Neural crest cell (in vitro differentiated cells): ENCODE measurements around the gene PPCDC. TPM values are rescaled to one million over a fixed set of nuclear protein-coding genes. Genes with fewer than 3 reads are reported as not detected.

Experiments used
- DNase-seq: peaks from one replicate; pipeline ENCODE4 v3.0.0; 2021; ENCODE audit warnings: low read depth, mixed read lengths, low spot score
- H3K27ac Mint-ChIP-seq: one replicate; pipeline ENCODE4 v1.8.0; 2021; ENCODE audit warnings: mild to moderate bottlenecking, mixed read lengths; ENCODE audit not compliant: unreplicated experiment
- H3K27me3 Mint-ChIP-seq: 2 replicates; pipeline ENCODE4 v1.8.0; 2021; ENCODE audit warnings: low read depth, mild to moderate bottlenecking, mixed read lengths
- H3K36me3 Mint-ChIP-seq: 2 replicates; pipeline ENCODE4 v1.8.0; 2021; ENCODE audit warnings: low read depth, mild to moderate bottlenecking, mixed read lengths
- H3K4me1 Mint-ChIP-seq: 2 replicates; pipeline ENCODE4 v1.8.0; 2021; ENCODE audit warnings: mixed read lengths
- H3K4me3 Mint-ChIP-seq: one replicate; pipeline ENCODE4 v1.8.0; 2021; ENCODE audit warnings: mild to moderate bottlenecking, mixed read lengths
- H3K9me3 Mint-ChIP-seq: 2 replicates; pipeline ENCODE4 v1.8.0; 2021; ENCODE audit warnings: mixed read lengths
- CTCF ChIP-seq: fragments of 200-600 bp; sonication (generic); conservative IDR thresholded peaks from 2 replicates; pipeline ENCODE4 v1.5.0; 2021; ENCODE audit warnings: antibody characterized with exemption, mild to moderate bottlenecking
- total RNA-seq: library from RNA; stranded (reverse); gene quantifications from 2 replicates; pipeline ENCODE4 v1.2.1, GENCODE V29; 2021

The PPCDC gene
- total RNA-seq, 1 donor from 2014 or later, result 16.5 TPM

- H3K27ac Mint-ChIP-seq, result no peak overlapping the region
- peaks cover 69% of the 10 kb centered on the region for H3K27me3 Mint-ChIP-seq
- H3K36me3 Mint-ChIP-seq, result peaks cover 10% of the 10 kb centered on the region
- TF ChIP-seq CTCF, result no peak
- H3K4me1 Mint-ChIP-seq, result peaks cover 16% of the 10 kb centered on the region
- H3K9me3 Mint-ChIP-seq, result peaks cover 5% of the 10 kb centered on the region
- DNase-seq, result no peak
- H3K4me3 Mint-ChIP-seq, result peak overlapping the region; percentile 87
Measured at GRCh38 chr15:74994236-74994635, 29.2 kb upstream of the PPCDC start.

GRCh38 chr15:74994685-74995084 lies 28.7 kb upstream of the PPCDC start:
- Mint-ChIP-seq H3K4me1 (peaks cover 16% of the 10 kb centered on the region), H3K27me3 (peaks cover 65% of the 10 kb centered on the region), H3K9me3 (peaks cover 5% of the 10 kb centered on the region), H3K4me3 (peak overlapping the region; percentile 87), H3K36me3 (peaks cover 10% of the 10 kb centered on the region), H3K27ac (no peak overlapping the region)
- no peak for TF ChIP-seq CTCF
- no peak for DNase-seq

GRCh38 chr15:74995182-74995778 lies 28.1 kb upstream of the PPCDC start, which contains the start of gene SCAMP5:
TSS of gene SCAMP5 (plus strand) at chr15:74995563. CDS start at chr15:75011840, 16,277 bp downstream.
- no peak for TF ChIP-seq CTCF
- Mint-ChIP-seq H3K4me3 (peak within 1 kb of the TSS; percentile 87), H3K9me3 (peaks cover 5% of the 10 kb centered on the region), H3K36me3 (peaks cover 10% of the 10 kb centered on the region), H3K4me1 (peaks cover 16% of the 10 kb centered on the region), H3K27me3 (peaks cover 62% of the 10 kb centered on the region), H3K27ac (no peak within 1 kb of the TSS)
- DNase-seq, result peak; percentile 98

GRCh38 chr15:74995779-74996765 lies 27.3 kb upstream of the PPCDC start:
- Mint-ChIP-seq H3K27me3 (peaks cover 54% of the 10 kb centered on the region), H3K4me1 (peaks cover 16% of the 10 kb centered on the region), H3K27ac (no peak overlapping the region), H3K9me3 (peaks cover 5% of the 10 kb centered on the region), H3K4me3 (peak overlapping the region; percentile 87), H3K36me3 (peaks cover 10% of the 10 kb centered on the region)
- no peak for TF ChIP-seq CTCF
- DNase-seq, result peak; percentile 4

GRCh38 chr15:74997141-74997540 lies 26.2 kb upstream of the PPCDC start:
- peaks cover 10% of the 10 kb centered on the region for H3K36me3 Mint-ChIP-seq
- peaks cover 16% of the 10 kb centered on the region for H3K4me1 Mint-ChIP-seq
- peak overlapping the region; percentile 59 for H3K4me3 Mint-ChIP-seq
- no peak overlapping the region for H3K27ac Mint-ChIP-seq
- no peak for DNase-seq
- TF ChIP-seq CTCF, result no peak
- H3K27me3 Mint-ChIP-seq, result peaks cover 43% of the 10 kb centered on the region
- peaks cover 5% of the 10 kb centered on the region for H3K9me3 Mint-ChIP-seq
